Activated CD8-positive, alpha-beta memory T cell treated with anti-CD3 and anti-CD28 coated beads, Interleukin-2, amount 50 U/mL, for 48 hours (primary cell): ENCODE data around the gene TCFL5.

ENCODE experiments used
- DNase-seq: peaks from one replicate; pipeline ENCODE4 v3.0.0-alpha.2; 2020

TCFL5 gene

GRCh38 chr20:62808211-62808865 is 53.3 kb downstream of the TCFL5 start:
- peak; percentile 93 for DNase-seq

- no peak for DNase-seq
These were observed 54.0 kb downstream of the TCFL5 start for GRCh38 chr20:62807444-62808210.

DNA sequence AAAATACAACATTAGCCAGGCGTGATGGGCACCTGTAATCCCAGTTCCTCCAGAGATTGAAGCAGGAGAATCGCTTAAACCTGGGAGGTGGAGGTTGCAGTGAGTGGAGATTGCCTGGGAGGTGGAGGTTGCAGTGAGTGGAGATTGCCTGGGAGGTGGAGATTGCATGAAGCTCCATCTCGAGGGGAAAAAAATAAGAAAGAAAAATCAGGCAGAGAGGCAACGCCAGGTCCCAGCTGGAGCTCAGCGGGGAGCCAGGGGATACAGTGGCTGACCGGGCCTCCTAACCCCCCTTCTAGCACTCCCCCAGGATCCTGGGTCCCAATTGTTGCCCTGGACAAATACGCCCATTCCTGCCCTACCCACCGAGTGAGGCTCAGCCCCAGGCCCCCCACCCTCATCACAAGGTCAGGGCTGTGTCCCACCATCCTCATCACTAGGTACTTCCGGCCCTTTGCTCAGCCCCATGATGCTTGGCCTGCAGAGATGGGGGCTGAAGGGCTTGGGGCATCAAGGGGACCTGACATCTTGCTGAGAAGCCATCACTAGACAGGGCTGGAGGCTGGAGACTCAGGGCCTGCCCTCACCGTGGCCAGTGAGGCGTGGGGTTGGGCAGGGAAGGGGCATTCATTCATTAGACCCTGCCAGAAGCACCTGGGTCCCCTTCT is 55.1 kb downstream of the TCFL5 start:
- no peak for DNase-seq

- no peak for DNase-seq
These were observed 55.8 kb downstream of the TCFL5 start for GRCh38 chr20:62805711-62806382.

DNA sequence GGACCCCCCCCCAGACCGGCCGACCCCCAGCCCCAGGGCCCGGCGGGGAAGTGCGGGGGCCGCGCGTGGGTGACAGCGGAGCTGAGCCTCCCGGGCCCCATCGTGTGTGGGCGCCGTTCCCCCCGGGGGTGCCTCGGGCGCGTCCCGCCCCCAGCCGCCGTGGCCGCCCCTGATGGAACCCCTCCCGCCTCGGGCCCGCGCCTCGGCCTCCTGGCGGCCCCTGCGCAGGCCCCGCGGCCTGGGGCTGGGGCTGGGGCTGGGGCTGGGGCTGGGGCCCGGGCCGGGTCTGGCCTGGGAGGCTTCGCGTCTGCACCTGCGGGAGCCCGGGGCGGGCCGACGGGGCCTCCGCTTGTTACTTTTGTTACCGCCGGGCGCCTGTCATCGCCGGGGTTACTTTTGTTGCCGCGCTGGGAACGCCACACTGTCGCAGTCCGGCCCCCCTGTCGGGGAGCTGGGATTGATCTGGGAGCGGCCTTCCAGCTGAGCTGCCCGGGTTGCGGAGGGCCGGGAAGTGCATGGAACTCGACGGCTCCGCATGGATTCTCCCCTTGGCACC is 56.4 kb downstream of the TCFL5 start:
- no peak for DNase-seq

DNA sequence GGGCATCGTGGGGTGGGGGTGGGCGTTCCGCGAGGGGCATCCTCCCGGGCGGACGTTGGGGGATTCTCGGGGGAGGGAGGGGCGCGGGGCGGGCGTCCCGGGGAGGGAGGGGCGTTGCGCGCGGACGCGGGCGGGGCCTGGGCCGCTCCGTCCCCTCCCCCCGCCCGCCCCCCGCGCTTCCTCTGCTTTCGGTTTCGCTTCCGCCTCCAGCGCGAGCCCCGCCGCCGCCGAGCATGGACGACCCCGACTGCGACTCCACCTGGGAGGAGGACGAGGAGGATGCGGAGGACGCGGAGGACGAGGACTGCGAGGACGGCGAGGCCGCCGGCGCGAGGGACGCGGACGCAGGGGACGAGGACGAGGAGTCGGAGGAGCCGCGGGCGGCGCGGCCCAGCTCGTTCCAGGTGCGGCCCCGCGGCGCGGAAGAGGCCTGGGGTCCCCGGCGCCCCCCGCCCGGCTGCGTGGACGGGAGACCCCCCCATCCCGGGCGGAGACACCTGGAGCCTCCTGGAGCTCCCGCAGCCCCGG is 56.9 kb downstream of the TCFL5 start, which contains the start of gene OGFR:
Gene OGFR (plus strand): TSS at position 209 of the 528 bp plus-strand sequence. CDS start 25 bp downstream, at position 234.
- peak; percentile 88 for DNase-seq

DNA sequence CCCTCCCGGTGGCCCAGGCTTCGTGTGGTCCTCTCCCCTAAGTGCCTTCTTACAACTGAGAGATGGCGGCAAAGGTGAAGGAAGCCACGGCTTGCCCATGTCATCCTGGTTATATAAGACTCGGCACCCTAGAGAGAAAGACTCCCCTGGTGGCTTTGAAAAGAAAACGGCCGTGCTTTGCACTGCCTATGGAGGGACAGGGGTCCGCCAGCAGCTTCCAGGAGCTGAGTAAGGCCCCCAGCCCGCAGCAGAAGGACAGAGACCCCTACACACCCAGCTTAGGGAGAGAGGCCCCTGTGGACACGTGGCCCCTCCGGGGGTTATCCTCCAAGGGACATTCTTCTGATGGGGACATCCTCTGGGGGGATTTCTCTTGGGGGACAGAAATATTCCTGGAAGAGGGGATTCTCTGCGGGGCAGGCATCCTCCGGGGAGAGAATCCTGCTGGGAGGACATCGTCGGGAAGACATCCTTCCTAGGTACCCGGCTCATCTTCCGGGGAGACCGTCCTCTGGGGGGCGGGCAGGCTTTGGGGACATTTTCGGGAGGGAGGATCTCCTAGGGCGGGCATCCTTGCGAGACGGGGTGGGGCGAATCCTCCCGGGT is 57.5 kb downstream of the TCFL5 start:
- DNase-seq = no peak

- DNase-seq = no peak
These were observed 59.5 kb downstream of the TCFL5 start for GRCh38 chr20:62802026-62802712.

DNA sequence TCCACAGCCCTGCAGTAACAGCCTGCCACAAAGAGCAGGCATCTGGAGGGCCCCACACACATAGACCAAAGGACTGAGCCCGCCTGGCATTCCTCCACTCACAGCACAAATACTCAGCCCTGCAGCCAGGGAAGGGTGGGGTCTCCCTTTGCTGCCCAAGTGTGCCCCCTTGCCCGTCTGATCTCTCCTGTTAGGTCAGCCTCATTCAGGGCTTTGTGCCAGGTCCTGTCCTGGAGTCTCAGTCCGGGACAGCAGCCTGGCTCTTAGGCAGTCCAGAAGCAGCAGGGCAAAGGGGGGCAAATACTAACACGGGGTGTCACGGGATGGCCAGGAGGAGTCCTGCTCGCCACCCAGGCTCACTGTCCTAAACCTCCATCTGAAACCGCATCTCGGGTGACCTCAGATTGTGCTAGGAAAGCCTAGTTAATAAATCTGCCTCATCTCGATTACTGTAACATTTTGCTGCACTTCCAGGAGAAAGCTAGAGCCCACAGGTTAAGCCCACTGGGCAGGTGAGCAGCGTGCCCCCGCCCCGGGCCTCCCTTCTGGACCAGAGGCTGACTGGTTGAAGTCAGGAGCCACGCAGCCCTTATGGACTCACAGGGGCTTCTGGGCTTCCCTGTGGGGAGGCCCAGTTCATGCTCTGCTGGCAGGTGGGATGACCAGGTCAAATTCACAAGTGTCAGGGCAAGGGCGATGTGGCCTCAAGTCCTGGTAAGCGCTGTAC is 60.2 kb downstream of the TCFL5 start:
- DNase-seq = no peak

GRCh38 chr20:62800314-62801259 is 61.0 kb downstream of the TCFL5 start:
- no peak for DNase-seq

GRCh38 chr20:62799873-62800272 is 61.7 kb downstream of the TCFL5 start:
- DNase-seq = no peak

- no peak for DNase-seq
These were observed 62.2 kb downstream of the TCFL5 start for GRCh38 chr20:62799459-62799858.

DNA sequence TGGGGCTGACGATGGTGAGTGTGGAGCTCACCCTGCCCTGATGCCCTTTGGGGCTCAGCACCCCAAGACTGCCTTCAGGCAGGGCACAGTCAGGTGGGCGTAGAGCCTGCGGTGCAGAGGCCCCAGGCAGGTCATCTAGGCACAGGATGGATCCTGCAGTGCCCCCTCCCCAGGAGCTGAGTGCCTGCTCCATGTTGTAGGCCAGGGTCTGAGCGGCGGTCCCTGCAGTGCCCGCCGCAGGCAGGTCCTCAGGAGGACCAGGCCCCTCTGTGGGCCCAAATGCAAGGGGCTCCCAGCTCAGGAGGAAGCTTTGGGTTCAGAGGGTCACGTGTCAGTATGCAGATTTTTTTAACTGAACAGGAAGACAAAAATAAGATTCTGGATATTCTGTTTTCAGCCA is 62.6 kb downstream of the TCFL5 start:
- no peak for DNase-seq

- DNase-seq = no peak
These were observed 63.7 kb downstream of the TCFL5 start for GRCh38 chr20:62797671-62798532.

GRCh38 chr20:62796699-62797491 is 64.7 kb downstream of the TCFL5 start:
- no peak for DNase-seq

GRCh38 chr20:62795023-62795761 is 66.4 kb downstream of the TCFL5 start:
- peak; percentile 87 for DNase-seq
